H4 (cell line): Measurements from ENCODE around the gene MMEL1. TPM values are rescaled to one million over a fixed set of nuclear protein-coding genes. Genes with fewer than 3 reads are reported as not detected.
"Not testable (repeated sequence)": the region's sequence is repeated elsewhere in the genome, so short reads cannot be mapped to it uniquely, and the experiment has no call there.

Experiments used
- DNase-seq: peaks from one replicate; pipeline ENCODE4 v3.0.0-alpha.2; 2015; ENCODE audit warnings: low spot score
- total RNA-seq: library from RNA; depleted of rRNA; stranded (reverse); fragments of >200 nt; shearing (Covaris generic); gene quantifications from 2 replicates; pipeline ENCODE4 v1.2.3, GENCODE V29; 2014

The MMEL1 gene
- total RNA-seq, 1 experiment from 2014 or later = not detected

- no peak for DNase-seq
These were observed 3.7 kb downstream of the MMEL1 start for GRCh38 chr1:2628933-2629626.

GRCh38 chr1:2628191-2628932, 4.5 kb downstream of the MMEL1 start:
- DNase-seq = no peak

- no peak for DNase-seq
These were observed 5.1 kb downstream of the MMEL1 start for GRCh38 chr1:2627746-2628145.

GRCh38 chr1:2625748-2626147, 7.1 kb downstream of the MMEL1 start:
- DNase-seq = not testable (repeated sequence)

GRCh38 chr1:2625311-2625710, 7.5 kb downstream of the MMEL1 start:
- DNase-seq = no peak

- no peak for DNase-seq
These were observed 8.0 kb downstream of the MMEL1 start for GRCh38 chr1:2624735-2625300.

- no peak for DNase-seq
These were observed 9.1 kb downstream of the MMEL1 start for GRCh38 chr1:2623571-2624337.

- DNase-seq = no peak
These were observed 14.8 kb downstream of the MMEL1 start for GRCh38 chr1:2617971-2618470.

- no peak for DNase-seq
These were observed 18.7 kb downstream of the MMEL1 start for GRCh38 chr1:2614145-2614544.

GRCh38 chr1:2612591-2613365, 20.0 kb downstream of the MMEL1 start:
- no peak for DNase-seq

GRCh38 chr1:2611621-2612437, 21.0 kb downstream of the MMEL1 start:
- DNase-seq = no peak

GRCh38 chr1:2611031-2611501, 21.8 kb downstream of the MMEL1 start:
- DNase-seq = no peak

- no peak for DNase-seq
These were observed 22.5 kb downstream of the MMEL1 start for GRCh38 chr1:2610036-2610959.

- DNase-seq = no peak
These were observed 23.3 kb downstream of the MMEL1 start for GRCh38 chr1:2609319-2610035.

GRCh38 chr1:2607641-2608091, 25.1 kb downstream of the MMEL1 start:
- DNase-seq = no peak

GRCh38 chr1:2606881-2607621, 25.8 kb downstream of the MMEL1 start:
- DNase-seq = no peak

GRCh38 chr1:2606396-2606880, 26.4 kb downstream of the MMEL1 start:
- DNase-seq = no peak
